PC-9 (cell line): Measurements from ENCODE around the gene SECTM1. TPM values are rescaled to one million over a fixed set of nuclear protein-coding genes. Genes with fewer than 3 reads are reported as not detected.

Experiments used
- BruUV-seq: library from RNA; stranded (reverse); fragments of 400-500 nt; replicated peaks from 2 replicates; lab custom pipeline; 2021; lab: Mats Ljungman, UMichigan
- CTCF ChIA-PET: fragments of 300-600 bp; sonication (Branson Sonifier 250); formaldehyde crosslinking; loops from one replicate; lab custom pipeline; 2022; ENCODE audit warnings: antibody characterized with exemption; lab: Charles Lee
- POLR2A ChIA-PET: fragments of 300-600 bp; sonication (Branson Sonifier 250); formaldehyde crosslinking; loops from one replicate; lab custom pipeline; 2022; ENCODE audit warnings: antibody characterized with exemption; ENCODE audit not compliant: unreplicated experiment; lab: Charles Lee
- DNase-seq, 2 experiments: peaks; one replicate each; pipeline versions ENCODE4 v3.0.0 to v3.0.0-alpha.2; 2015 to 2022; ENCODE audit warnings: mixed read lengths in 1 of 2
- H2AFZ ChIP-seq: fragments of 200-600 bp; sonication (generic); 2 replicates; pipeline ENCODE4 v1.8.1; 2017; ENCODE audit warnings: antibody characterized with exemption
- H3F3A ChIP-seq: fragments of 200-600 bp; sonication (generic); 2 replicates; pipeline ENCODE4 v1.8.1; 2017; ENCODE audit warnings: antibody characterized with exemption, mild to moderate bottlenecking, low read depth; ENCODE audit not compliant: insufficient read depth
- H3K27ac ChIP-seq: fragments of 200-600 bp; sonication (generic); 2 replicates; pipeline ENCODE4 v1.6.1; 2016; ENCODE audit warnings: mixed run types
- H3K27me3 ChIP-seq: fragments of 200-600 bp; sonication (generic); 2 replicates; pipeline ENCODE4 v1.6.1; 2016; ENCODE audit warnings: low read depth, mixed run types; ENCODE audit not compliant: insufficient read depth
- H3K36me3 ChIP-seq: fragments of 200-600 bp; sonication (generic); 2 replicates; pipeline ENCODE4 v1.6.1; 2016; ENCODE audit warnings: low read depth, mixed run types
- H3K4me1 ChIP-seq: fragments of 200-600 bp; sonication (generic); replicated peaks from 2 replicates; pipeline ENCODE4 v1.6.1; 2016; ENCODE audit warnings: mixed run types; ENCODE audit not compliant: insufficient read depth
- H3K4me2 ChIP-seq: fragments of 200-600 bp; sonication (generic); 2 replicates; pipeline ENCODE4 v1.6.1; 2017; ENCODE audit warnings: mixed run types
- H3K4me3 ChIP-seq: fragments of 200-600 bp; sonication (generic); 2 replicates; pipeline ENCODE4 v1.6.1; 2016; ENCODE audit warnings: mixed run types
- H3K79me2 ChIP-seq: fragments of 200-600 bp; sonication (generic); 2 replicates; pipeline ENCODE4 v1.6.1; 2017; ENCODE audit warnings: low read depth, mixed run types
- H3K9me2 ChIP-seq: fragments of 200-600 bp; sonication (generic); 2 replicates; pipeline ENCODE4 v1.8.1; 2017; ENCODE audit warnings: mild to moderate bottlenecking; ENCODE audit not compliant: insufficient read depth
- H3K9me3 ChIP-seq: fragments of 200-600 bp; sonication (generic); 2 replicates; pipeline ENCODE4 v1.8.1; 2016; ENCODE audit warnings: low read depth; ENCODE audit not compliant: insufficient read depth
- H4K20me1 ChIP-seq: fragments of 200-600 bp; sonication (generic); 2 replicates; pipeline ENCODE4 v1.8.1; 2017; ENCODE audit not compliant: insufficient read depth
- CTCF ChIP-seq: fragments of 200-600 bp; sonication (generic); conservative IDR thresholded peaks from 2 replicates; pipeline ENCODE4 v1.6.1; 2017; ENCODE audit warnings: mixed run types, antibody characterized with exemption, mild to moderate bottlenecking, moderate library complexity
- EZH2 ChIP-seq: fragments of 200-600 bp; sonication (generic); IDR thresholded peaks from 2 replicates; pipeline ENCODE4 v1.8.0; 2017; ENCODE audit warnings: antibody characterized with exemption, low read depth
- intact Hi-C: fragments of 100-400 bp; cut with micrococcal nuclease; formaldehyde crosslinking; loops from one replicate; pipeline ENCODE4 v1.10.0; 2022; ENCODE audit not compliant: unreplicated experiment
- total RNA-seq: library from RNA; stranded (reverse); gene quantifications from 2 replicates; pipeline ENCODE4 v1.2.3, GENCODE V29; 2021

The SECTM1 gene
- total RNA-seq, 1 experiment from 2014 or later, result 3.6 TPM

- H3K4me1 ChIP-seq, result peaks cover 11% of the 10 kb centered on the region
- peak; percentile 58 to 66 for DNase-seq
Observed at GRCh38 chr17:82338858-82339633, 5.5 kb upstream of the SECTM1 start.

GRCh38 chr17:82334622-82335394, 1.2 kb upstream of the SECTM1 start:
- no peaks in the 10 kb centered on the region for H3K27me3 ChIP-seq
- TF ChIP-seq CTCF (no peak), EZH2 (no peak)
- H3F3A ChIP-seq, result no peaks in the 10 kb centered on the region; the same call in 1 of the 2 replicates
- intact Hi-C loops, result loop anchor here (5.0 to 10.0 kb wide), 3 partner anchors 50 to 230 kb away; no protein-coding TSS in a partner anchor
- no peaks in the 10 kb centered on the region for H3K79me2 ChIP-seq
- ChIA-PET POLR2A (no interaction called here), CTCF (interaction anchor here (0.6 kb wide), 1 partner anchor 140 kb away, joined by 6 read pairs; no protein-coding TSS in a partner anchor)
- no peaks in the 10 kb centered on the region for H3K36me3 ChIP-seq
- H3K9me2 ChIP-seq, result no peaks in the 10 kb centered on the region
- H2AFZ ChIP-seq, result no peak overlapping the region
- peak in 1 of 2 experiments; percentile 50 for DNase-seq
- peak overlapping the region; percentile 48 for H3K4me3 ChIP-seq
- peak overlapping the region; percentile 69 for H3K27ac ChIP-seq
- no peaks in the 10 kb centered on the region for H3K9me3 ChIP-seq
- H3K4me2 ChIP-seq, result peak overlapping the region; percentile 76
- no peaks in the 10 kb centered on the region for H4K20me1 ChIP-seq
- BruUV-seq, result no TSS peak
- peaks cover 11% of the 10 kb centered on the region for H3K4me1 ChIP-seq

More at GRCh38 chr17:82338858-82339633, 5.5 kb upstream of the SECTM1 start:
- Histone ChIP-seq H3K27me3 (no peaks in the 10 kb centered on the region), H3K36me3 (no peaks in the 10 kb centered on the region), H3K9me3 (no peaks in the 10 kb centered on the region), H3K4me2 (peak overlapping the region; percentile 86), H2AFZ (peak overlapping the region; percentile 76; the same call in 1 of the 2 replicates), H3K27ac (peak overlapping the region; percentile 6), H4K20me1 (no peaks in the 10 kb centered on the region), H3K79me2 (no peaks in the 10 kb centered on the region), H3K9me2 (no peaks in the 10 kb centered on the region), H3K4me3 (peak overlapping the region; percentile 51; the same call in 1 of the 2 replicates), H3F3A (no peaks in the 10 kb centered on the region; the same call in 1 of the 2 replicates)
- BruUV-seq, result no TSS peak
- intact Hi-C loops, result loop anchor here (10.0 kb wide), 2 partner anchors 54 to 234 kb away; no protein-coding TSS in a partner anchor
- TF ChIP-seq EZH2, result no peak
- no peak for TF ChIP-seq CTCF
- CTCF ChIA-PET, result no interaction called here
- POLR2A ChIA-PET, result interaction anchor here (0.5 to 0.7 kb wide), 2 partner anchors 47 to 100 kb away, joined by 3 to 4 read pairs; no protein-coding TSS in a partner anchor

GRCh38 chr17:82334204-82334621, 647 bp upstream of the SECTM1 start:
- H2AFZ ChIP-seq, result no peak overlapping the region
- H3F3A ChIP-seq, result no peaks in the 10 kb centered on the region; the same call in 1 of the 2 replicates
- no peaks in the 10 kb centered on the region for H3K79me2 ChIP-seq
- no peak for DNase-seq
- H3K9me3 ChIP-seq, result no peaks in the 10 kb centered on the region
- CTCF ChIA-PET, result interaction anchor here (0.6 kb wide), 2 partner anchors 92 to 139 kb away, joined by 3 to 6 read pairs; no protein-coding TSS in a partner anchor
- POLR2A ChIA-PET, result interaction anchor here (0.6 kb wide), 3 partner anchors 42 to 129 kb away, joined by 6 to 10 read pairs (median 6); no protein-coding TSS in a partner anchor
- H3K36me3 ChIP-seq, result no peaks in the 10 kb centered on the region
- no peak overlapping the region for H3K27ac ChIP-seq
- H4K20me1 ChIP-seq, result no peaks in the 10 kb centered on the region
- H3K4me3 ChIP-seq, result no peak overlapping the region
- TF ChIP-seq CTCF (no peak), EZH2 (no peak)
- peak overlapping the region; percentile 76 for H3K4me2 ChIP-seq
- intact Hi-C loops, result loop anchor here (5.0 to 10.0 kb wide), 3 partner anchors 49 to 229 kb away; no protein-coding TSS in a partner anchor
- BruUV-seq, result no TSS peak
- no peaks in the 10 kb centered on the region for H3K9me2 ChIP-seq
- H3K27me3 ChIP-seq, result no peaks in the 10 kb centered on the region
- H3K4me1 ChIP-seq, result peaks cover 11% of the 10 kb centered on the region
